Dedifferentiated amniotic fluid mesenchymal stem cell (primary cell): ENCODE measurements around the gene CERS6.
"Not testable (repeated sequence)": the region's sequence is repeated elsewhere in the genome, so short reads cannot be mapped to it uniquely, and the experiment has no call there.

Experiments
- DNase-seq: peaks from one replicate; pipeline ENCODE4 v3.0.0-alpha.2; 2016; ENCODE audit errors: extremely low spot score

Gene CERS6

DNA sequence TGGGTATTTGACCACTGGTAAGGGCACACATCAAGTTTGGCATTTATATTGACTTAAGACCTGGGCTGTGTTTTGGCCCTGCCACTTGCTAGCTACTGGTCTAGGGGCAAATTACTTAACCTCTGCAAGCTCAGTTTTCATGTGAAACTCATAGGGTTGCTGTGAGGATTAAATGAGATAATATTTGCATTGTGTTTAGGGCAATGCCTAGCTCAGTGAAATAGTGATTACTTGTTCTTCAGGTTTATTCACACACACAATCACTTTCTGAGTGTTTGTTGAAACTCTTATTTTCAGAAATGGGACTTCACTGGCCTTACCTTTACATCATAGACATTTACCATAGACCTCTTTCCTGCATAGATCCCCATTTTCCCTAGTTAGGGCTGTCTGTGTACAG lies 12.3 kb downstream of the CERS6 start:
- no peak for DNase-seq

DNA sequence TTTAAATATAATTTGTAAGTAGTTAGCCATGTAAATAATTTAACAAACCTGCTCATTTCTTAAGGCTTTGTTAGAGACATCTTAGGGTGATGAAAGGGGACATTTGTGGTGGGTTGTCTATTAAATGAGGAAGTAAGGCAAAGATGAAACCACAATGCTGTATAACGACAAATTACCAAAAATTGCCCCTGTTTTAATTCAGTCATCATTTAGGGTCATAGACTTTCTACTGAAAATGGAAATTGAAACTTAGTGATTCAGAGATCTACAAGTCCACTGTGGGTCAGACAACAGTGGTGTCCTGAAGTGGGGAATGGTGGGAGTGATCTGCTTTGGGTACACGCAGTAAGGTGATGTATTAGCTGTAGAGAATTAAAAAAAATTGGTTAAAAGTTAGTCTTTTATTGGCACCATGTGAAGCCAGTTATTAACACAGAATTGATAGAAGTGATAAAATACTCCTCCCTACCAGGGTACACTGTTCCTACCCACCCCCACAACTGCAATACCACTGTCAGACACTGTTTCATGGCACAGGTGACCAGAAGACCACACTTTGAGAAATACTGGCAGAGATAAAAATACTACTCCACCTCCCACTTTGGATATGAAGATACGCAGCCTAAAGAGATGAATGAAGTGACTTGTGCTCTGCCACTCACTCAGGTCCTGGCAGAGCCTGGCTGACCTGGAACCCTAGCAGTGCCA lies 13.4 kb downstream of the CERS6 start:
- DNase-seq, result no peak

- DNase-seq, result no peak
Measured at GRCh38 chr2:168470320-168471162, 14.5 kb downstream of the CERS6 start.

DNA sequence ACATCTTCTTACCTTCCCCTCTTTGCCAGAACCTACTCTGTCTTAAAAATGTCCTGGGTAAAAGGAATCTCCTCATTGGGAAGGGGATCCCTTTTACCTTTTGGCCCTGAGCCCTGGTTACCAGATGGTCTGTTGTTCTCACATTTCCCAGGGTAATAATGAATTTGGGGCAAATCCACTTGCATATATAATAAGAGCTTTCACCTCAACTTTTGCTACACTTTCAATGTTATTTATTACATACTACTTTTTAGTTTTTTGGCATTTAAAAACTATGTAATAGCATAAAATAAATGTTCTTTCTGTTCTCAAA lies 15.0 kb downstream of the CERS6 start:
- no peak for DNase-seq

- no peak for DNase-seq
Measured at GRCh38 chr2:168475636-168476035, 19.6 kb downstream of the CERS6 start.

DNA sequence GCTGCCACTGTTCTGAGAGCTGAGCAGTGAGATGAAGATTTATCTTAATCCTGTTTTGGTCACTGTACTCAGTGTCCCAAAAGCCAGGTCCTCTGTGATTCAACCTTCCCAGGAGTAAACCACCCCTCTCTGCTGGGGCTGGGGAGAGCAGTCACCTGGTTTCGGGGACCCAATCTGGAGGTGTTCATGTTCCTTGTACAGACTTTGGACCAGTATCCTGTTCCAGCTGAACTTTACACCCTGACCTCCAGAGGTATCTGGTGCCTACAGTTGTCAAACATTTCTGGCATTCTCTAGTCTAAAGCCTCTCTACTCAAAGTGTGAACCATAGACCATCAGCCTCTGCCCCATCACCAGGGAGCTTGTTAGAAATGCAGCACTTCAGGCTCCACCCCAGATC lies 22.1 kb downstream of the CERS6 start:
- no peak for DNase-seq

- DNase-seq, result no peak
Measured at GRCh38 chr2:168480356-168480755, 24.3 kb downstream of the CERS6 start.

- no peak for DNase-seq
Measured at GRCh38 chr2:168480825-168481585, 24.9 kb downstream of the CERS6 start.

GRCh38 chr2:168482269-168482668 lies 26.2 kb downstream of the CERS6 start:
- DNase-seq, result no peak

DNA sequence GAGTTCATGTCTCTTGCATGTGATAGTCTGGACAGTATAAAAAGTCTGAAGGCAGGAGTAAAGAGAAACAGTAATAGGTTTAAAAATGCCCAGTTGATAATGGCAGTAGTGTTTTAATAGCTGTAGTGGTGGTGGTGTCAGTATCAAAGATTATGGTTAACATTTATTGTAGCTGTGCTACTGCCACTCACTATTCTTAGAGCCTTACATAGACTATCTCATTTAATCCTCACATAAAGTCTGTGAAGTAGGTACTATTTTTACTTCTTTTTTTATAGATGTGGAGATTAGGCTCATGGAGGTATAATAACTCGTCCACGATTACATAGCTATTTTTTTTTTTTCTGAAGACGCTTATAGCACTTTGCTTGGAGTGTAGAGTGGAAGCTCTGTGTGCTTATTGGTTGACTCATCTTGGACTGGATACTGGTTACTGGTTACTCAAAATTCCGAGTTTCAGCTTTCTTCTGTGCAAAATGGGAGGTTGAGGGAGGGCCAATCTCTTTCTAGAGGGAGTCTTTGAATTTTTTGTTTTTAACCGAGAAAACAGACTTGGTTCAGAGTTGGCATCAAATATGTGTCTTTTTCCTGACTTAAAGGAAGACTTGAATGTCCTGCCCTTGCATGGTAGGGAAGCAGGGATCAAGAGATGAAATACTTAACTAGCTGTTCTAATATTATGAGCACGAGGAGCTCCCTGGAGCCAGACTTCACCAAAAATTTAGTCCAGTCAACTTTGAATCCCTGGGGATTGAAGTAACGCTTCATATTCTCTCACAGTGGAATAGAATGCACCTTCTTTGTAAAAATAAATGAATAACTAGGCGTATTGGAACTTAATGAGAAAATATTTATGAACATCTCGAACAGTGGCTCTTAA lies 27.1 kb downstream of the CERS6 start:
- no peak for DNase-seq

DNA sequence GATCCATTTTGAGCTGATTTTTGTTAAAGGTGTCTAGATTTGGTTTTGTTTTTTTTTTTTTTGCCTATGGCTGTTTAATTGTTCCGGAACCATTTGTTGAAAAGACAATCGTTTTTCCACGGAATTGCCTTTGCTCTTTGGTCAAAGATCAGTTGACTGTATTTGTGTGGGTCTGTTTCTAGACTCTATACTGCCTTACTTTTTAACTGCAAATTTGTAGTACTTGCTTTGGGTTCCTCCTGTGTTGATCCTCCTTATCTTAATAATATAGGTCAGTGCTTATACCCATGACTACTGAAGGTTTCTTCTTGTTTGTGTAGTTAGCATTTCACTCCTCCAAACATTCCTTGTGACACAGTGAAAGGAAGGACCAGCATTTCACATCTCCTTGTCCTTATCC lies 30.4 kb downstream of the CERS6 start:
- DNase-seq, result no peak

- DNase-seq, result peak; percentile 68
Measured at GRCh38 chr2:168490015-168490874, 34.2 kb downstream of the CERS6 start.

DNA sequence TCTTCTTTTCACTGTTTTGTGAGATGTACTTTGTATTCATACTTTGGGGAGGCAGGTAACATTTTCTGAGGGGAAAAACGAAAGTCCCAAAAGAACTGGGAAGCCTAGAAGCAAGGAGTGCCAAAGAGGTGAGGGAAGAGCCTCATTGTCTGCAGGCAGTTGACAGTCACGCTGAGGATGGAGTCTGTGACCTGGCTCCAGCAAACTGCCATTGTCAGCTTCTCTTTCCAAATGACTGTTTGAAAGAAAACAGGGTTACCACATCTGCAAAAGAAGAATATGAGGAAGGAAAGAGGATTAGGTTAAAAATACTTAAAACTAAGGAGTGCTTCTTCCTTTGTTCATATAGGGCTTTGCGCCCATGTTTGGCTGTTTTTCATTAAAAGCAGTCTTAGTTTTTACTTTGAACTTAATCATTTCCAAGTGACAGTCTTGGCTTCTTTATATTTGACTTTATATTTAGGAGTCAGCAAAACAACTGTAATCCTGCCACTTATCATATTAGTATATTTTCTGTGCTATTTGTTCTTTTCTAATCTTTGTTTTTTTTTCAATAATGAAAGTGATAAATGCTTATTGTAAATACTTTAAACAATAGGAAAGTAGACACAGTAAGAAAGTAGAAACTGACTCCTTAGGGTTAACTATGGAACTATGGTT lies 35.0 kb downstream of the CERS6 start:
- DNase-seq, result no peak

GRCh38 chr2:168491728-168492127 lies 35.7 kb downstream of the CERS6 start:
- DNase-seq, result not testable (repeated sequence)

DNA sequence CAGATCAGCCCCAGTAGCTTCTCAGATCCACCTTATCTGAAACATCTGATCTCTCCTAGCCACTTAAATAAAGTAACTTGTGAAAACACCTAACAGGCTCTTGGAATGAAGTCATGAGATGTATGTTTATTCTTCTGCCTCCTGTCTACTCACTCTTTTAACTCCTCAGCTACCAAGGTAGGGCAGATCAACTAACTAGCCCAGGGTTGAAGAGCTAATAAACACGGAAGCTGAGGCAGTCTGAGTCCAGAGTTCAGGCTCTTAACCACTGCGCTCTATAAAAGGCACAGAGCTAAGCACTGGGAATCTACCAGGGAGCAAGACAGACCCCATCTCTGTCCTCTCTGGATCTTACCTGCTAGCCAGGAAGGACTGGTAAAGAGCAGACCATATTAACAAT lies 37.1 kb downstream of the CERS6 start:
- DNase-seq, result not testable (repeated sequence)

DNA sequence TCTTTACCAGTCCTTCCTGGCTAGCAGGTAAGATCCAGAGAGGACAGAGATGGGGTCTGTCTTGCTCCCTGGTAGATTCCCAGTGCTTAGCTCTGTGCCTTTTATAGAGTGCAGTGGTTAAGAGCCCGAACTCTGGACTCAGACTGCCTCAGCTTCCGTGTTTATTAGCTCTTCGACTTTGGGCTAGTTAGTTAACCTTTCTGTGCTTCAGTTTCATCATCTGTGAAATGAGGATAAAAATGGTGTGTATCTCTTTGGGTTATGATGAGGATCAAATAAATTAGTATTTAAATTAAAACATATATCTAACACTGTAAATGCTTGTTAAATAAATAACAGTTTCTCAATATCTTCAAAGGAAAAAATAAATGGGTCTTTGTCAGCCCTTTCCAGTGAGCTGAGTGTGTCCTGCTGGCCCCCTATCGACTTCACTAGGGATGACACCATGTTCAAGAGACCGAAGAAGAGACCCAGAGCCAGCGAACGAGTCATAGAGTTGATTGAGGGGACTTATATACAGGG lies 38.2 kb downstream of the CERS6 start:
- no peak for DNase-seq

DNA sequence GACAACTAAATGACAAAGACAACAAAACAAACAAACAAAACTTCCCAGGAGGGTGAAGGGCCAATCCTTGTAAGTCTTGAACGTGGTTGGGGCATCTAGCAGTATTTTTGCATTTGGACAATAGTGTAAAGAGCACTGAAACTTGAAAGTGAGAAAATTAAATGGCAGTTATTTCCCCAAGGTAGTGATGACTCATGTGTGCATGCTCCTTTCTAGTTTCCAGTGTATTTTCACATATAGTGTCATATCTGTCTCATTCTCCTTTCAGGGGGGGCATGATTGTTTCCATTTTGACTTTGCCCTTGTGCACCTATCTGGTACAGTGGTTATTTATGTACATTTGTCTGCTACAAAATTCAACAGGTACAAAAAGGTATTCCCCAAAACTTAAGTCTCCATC lies 39.5 kb downstream of the CERS6 start:
- DNase-seq, result no peak

DNA sequence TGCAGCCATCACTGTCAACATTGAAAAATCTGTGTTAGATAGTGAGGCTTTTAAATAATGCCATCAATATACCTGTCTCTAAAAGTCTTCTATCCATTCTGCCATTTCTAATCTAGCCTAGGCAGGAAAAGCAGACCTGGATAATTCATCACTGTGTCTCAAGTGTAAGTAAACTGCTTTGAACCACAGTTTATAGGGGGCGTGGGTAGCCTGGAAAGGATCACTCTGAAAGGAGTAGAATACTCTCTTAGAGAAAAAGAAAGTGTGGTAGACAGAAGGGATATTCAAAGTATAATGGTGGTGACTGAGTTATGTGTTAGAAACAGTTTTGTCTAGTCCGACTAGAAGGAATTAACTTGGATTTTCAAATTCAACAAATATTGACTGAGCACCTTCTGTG lies 40.8 kb downstream of the CERS6 start:
- DNase-seq, result no peak

- DNase-seq, result no peak
Measured at GRCh38 chr2:168499500-168499899, 43.4 kb downstream of the CERS6 start.

- no peak for DNase-seq
Measured at GRCh38 chr2:168500516-168500915, 44.4 kb downstream of the CERS6 start.
